Measurements from ENCODE around the gene RGCC.
"Not testable (repeated sequence)": the region's sequence is repeated elsewhere in the genome, so short reads cannot be mapped to it uniquely, and the experiment has no call there.

The RGCC gene

GRCh38 chr13:41492432-41493260, 35.3 kb downstream of the RGCC start:
- no peak for DNase-seq

- DNase-seq = no peak
These were observed 36.9 kb downstream of the RGCC start for GRCh38 chr13:41494202-41494601.

GRCh38 chr13:41495044-41495443, 37.7 kb downstream of the RGCC start:
- DNase-seq = no peak

- no peak for DNase-seq
These were observed 39.3 kb downstream of the RGCC start for GRCh38 chr13:41496420-41497234.

- DNase-seq = no peak
These were observed 40.1 kb downstream of the RGCC start for GRCh38 chr13:41497436-41497835.

GRCh38 chr13:41499452-41499851, 42.1 kb downstream of the RGCC start:
- no peak for DNase-seq

- DNase-seq = no peak
These were observed 43.2 kb downstream of the RGCC start for GRCh38 chr13:41500511-41500910.

- DNase-seq = no peak
These were observed 43.9 kb downstream of the RGCC start for GRCh38 chr13:41501281-41501680.

GRCh38 chr13:41502031-41502430, 44.7 kb downstream of the RGCC start:
- no peak for DNase-seq

GRCh38 chr13:41502673-41503072, 45.3 kb downstream of the RGCC start:
- no peak for DNase-seq

GRCh38 chr13:41503356-41503755, 46.0 kb downstream of the RGCC start:
- DNase-seq = no peak

GRCh38 chr13:41504657-41505056, 47.3 kb downstream of the RGCC start:
- DNase-seq = not testable (repeated sequence)

- DNase-seq = no peak
These were observed 48.0 kb downstream of the RGCC start for GRCh38 chr13:41505209-41505835.

GRCh38 chr13:41506312-41506711, 49.0 kb downstream of the RGCC start:
- DNase-seq = no peak

GRCh38 chr13:41509971-41510370, 52.6 kb downstream of the RGCC start:
- DNase-seq = no peak

GRCh38 chr13:41511827-41512226, 54.5 kb downstream of the RGCC start:
- no peak for DNase-seq

- DNase-seq = no peak
These were observed 55.1 kb downstream of the RGCC start for GRCh38 chr13:41512441-41512840.

- DNase-seq = no peak
These were observed 56.2 kb downstream of the RGCC start for GRCh38 chr13:41513600-41513999.

GRCh38 chr13:41514853-41515395, 57.6 kb downstream of the RGCC start:
- DNase-seq = no peak

GRCh38 chr13:41515491-41516139, 58.3 kb downstream of the RGCC start:
- no peak for DNase-seq

GRCh38 chr13:41516166-41516565, 58.8 kb downstream of the RGCC start:
- DNase-seq = no peak

- no peak for DNase-seq
These were observed 59.4 kb downstream of the RGCC start for GRCh38 chr13:41516760-41517159.

Measured in NCI-H446 treated with DMSO at 0.1 percent for 48 hours (cell line).